Left colon (tissue), 2 donors: ENCODE measurements around the gene UBE2N. TPM values are rescaled to one million over a fixed set of nuclear protein-coding genes. Genes with fewer than 3 reads are reported as not detected.
"Not testable (repeated sequence)": the region's sequence is repeated elsewhere in the genome, so short reads cannot be mapped to it uniquely, and the experiment has no call there.

ENCODE experiments used
- ATAC-seq: fragments of 200-7000 bp; cut with Tn5 transposase; one replicate; pipeline ENCODE4 v1.9.1; 2020; ENCODE audit warnings: mild to moderate bottlenecking, moderate library complexity
- DNase-seq, 2 donors: peaks; one replicate each; pipeline ENCODE4 v3.0.0-alpha.2; 2020
- intact Hi-C, 2 donors: fragments of 100-400 bp; cut with DNase I in 1 of 2; cut with micrococcal nuclease in 1 of 2; formaldehyde crosslinking; loops; one replicate each; pipeline versions ENCODE4 v1.11.2 to v1.14.0; 2022; cut with DNase I, micrococcal nuclease
- total RNA-seq, 2 donors: library from RNA; stranded (reverse); fragmentation: NEBNext Ultra II Directional; extraction: Animal tissue kit (Norgen Biotek cat#: 25700); gene quantifications; one replicate each; pipeline ENCODE4 v1.2.1, GENCODE V29; 2021
- donor health status: DM: no; HTN: no; CAD: no.
- donor health status: DM: yes; HTN: yes; CAD: no.

The UBE2N gene
- total RNA-seq, 2 donors from 2014 or later, result 73.1 to 83.5 TPM

- DNase-seq, result no peak
- intact Hi-C loops, result no loop called here
- ATAC-seq, result peak; percentile 76
Observed at GRCh38 chr12:93419388-93420034, 22.2 kb downstream of the UBE2N start.

GRCh38 chr12:93417967-93418480, 23.7 kb downstream of the UBE2N start:
- intact Hi-C loops, result no loop called here
- DNase-seq, result no peak
- no peak for ATAC-seq

GRCh38 chr12:93415723-93416464, 25.9 kb downstream of the UBE2N start:
- DNase-seq, result no peak
- intact Hi-C loops, result no loop called here
- ATAC-seq, result no peak

GRCh38 chr12:93413064-93413463, 28.7 kb downstream of the UBE2N start:
- ATAC-seq, result peak; percentile 23
- no peak for DNase-seq
- intact Hi-C loops, result no loop called here

- DNase-seq, intact Hi-C loops, ATAC-seq: not testable (repeated sequence)
Observed at GRCh38 chr12:93412396-93412795, 29.4 kb downstream of the UBE2N start.

GRCh38 chr12:93411060-93411459, 30.7 kb downstream of the UBE2N start:
- DNase-seq, intact Hi-C loops, ATAC-seq: not testable (repeated sequence)

GRCh38 chr12:93409343-93410187, 32.2 kb downstream of the UBE2N start:
- intact Hi-C loops, DNase-seq, ATAC-seq: not testable (repeated sequence)

- DNase-seq (no peak), ATAC-seq (no peak)
- intact Hi-C loops, result no loop called here
Observed at GRCh38 chr12:93408813-93409212, 32.9 kb downstream of the UBE2N start.

- no peak for ATAC-seq
- intact Hi-C loops, result no loop called here
- DNase-seq, result no peak
Observed at GRCh38 chr12:93407963-93408283, 33.8 kb downstream of the UBE2N start.

GRCh38 chr12:93407054-93407962, 34.4 kb downstream of the UBE2N start:
- DNase-seq (no peak), ATAC-seq (peak; percentile 14)
- intact Hi-C loops, result no loop called here

GRCh38 chr12:93404961-93405849, 36.5 kb downstream of the UBE2N start:
- intact Hi-C loops, result no loop called here
- no peak for DNase-seq
- ATAC-seq, result peak; percentile 12

- DNase-seq, result no peak
- intact Hi-C loops, result no loop called here
- ATAC-seq, result peak; percentile 17
Observed at GRCh38 chr12:93403988-93404803, 37.6 kb downstream of the UBE2N start.

- ATAC-seq (no peak), DNase-seq (no peak)
- intact Hi-C loops, result no loop called here
Observed at GRCh38 chr12:93402333-93403311, 39.1 kb downstream of the UBE2N start.

GRCh38 chr12:93399183-93399863, 42.4 kb downstream of the UBE2N start:
- intact Hi-C loops, result loop anchor here in 1 of 2 donors (5.0 kb wide), 1 partner anchor 412 kb away; no protein-coding TSS in a partner anchor

GRCh38 chr12:93397412-93397811, 44.3 kb downstream of the UBE2N start:
- intact Hi-C loops, result loop anchor here in 1 of 2 donors (5.0 kb wide), 1 partner anchor 410 kb away; no protein-coding TSS in a partner anchor
- DNase-seq, result no peak
- ATAC-seq, result no peak

More at GRCh38 chr12:93399183-93399863, 42.4 kb downstream of the UBE2N start:
- peak; percentile 96 for ATAC-seq
- DNase-seq, result not testable (repeated sequence)
